ENCODE data around the gene FAAP20.

- TF ChIP-seq, protein P1, sequence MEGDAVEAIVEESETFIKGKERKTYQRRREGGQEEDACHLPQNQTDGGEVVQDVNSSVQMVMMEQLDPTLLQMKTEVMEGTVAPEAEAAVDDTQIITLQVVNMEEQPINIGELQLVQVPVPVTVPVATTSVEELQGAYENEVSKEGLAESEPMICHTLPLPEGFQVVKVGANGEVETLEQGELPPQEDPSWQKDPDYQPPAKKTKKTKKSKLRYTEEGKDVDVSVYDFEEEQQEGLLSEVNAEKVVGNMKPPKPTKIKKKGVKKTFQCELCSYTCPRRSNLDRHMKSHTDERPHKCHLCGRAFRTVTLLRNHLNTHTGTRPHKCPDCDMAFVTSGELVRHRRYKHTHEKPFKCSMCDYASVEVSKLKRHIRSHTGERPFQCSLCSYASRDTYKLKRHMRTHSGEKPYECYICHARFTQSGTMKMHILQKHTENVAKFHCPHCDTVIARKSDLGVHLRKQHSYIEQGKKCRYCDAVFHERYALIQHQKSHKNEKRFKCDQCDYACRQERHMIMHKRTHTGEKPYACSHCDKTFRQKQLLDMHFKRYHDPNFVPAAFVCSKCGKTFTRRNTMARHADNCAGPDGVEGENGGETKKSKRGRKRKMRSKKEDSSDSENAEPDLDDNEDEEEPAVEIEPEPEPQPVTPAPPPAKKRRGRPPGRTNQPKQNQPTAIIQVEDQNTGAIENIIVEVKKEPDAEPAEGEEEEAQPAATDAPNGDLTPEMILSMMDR (IDR thresholded peaks at IDR 0.05): no peak
- TF ChIP-seq EP300 (IDR thresholded peaks at IDR 0.05; ENCODE audit: low read depth): no peak
- no peak for TF ChIP-seq POLR2AphosphoS5 (IDR thresholded peaks at IDR 0.05)
- no peak for TF ChIP-seq POLR2A (IDR thresholded peaks at IDR 0.05)
Measured at GRCh38 chr1:2151252-2151651, 43.3 kb downstream of the FAAP20 start.
